Measurements from ENCODE around the gene TANGO6.

- TF ChIP-seq YY1 (IDR thresholded peaks at IDR 0.05; ENCODE audit: insufficient read depth, insufficient read length) (no peak), ZNF274 (IDR thresholded peaks at IDR 0.05; ENCODE audit: low read depth, low read length) (no peak)
Observed at GRCh38 chr16:68948230-68948910, 105.0 kb downstream of the TANGO6 start.

Measured in NT2/D1 (cell line).